Femur (tissue), 1 donor: ENCODE results near the gene HDAC2.

Experiments
- DNase-seq: peaks from one replicate; pipeline ENCODE4 v3.0.0-alpha.2; 2017

HDAC2 gene

DNA sequence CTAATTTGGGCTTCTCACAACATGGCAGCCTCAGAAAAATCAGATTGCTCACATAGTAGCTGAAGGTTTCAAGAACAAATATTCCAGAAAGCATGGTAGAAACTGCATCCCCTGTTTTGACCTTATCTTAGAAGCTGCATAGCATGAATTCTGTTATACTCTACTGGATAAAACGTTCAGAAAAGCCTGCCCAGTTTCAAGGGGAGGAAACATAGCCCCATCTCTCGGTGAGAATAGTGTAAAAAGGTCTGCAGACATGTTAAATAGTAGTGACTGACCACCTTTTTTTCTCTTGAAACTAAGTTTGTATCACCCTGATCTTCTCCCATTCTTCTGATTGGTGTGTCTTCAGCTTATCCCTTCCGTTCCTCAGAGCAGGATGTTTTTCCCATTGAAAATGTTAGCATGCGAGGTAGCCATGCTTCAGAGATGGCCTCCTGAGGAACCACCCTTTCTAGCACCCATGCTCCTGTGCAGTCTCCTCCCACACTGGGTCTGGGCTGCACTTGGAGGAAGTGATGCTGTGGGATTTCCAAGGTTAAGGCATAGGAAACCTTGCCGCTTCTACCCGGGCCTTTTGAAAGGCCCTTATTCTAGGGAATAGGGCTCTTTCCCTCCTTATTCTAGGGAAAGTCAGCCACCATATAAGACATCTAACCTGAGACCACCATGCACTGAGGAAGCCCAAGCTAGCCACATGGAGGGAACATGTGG, 63.7 kb downstream of the HDAC2 start:
- DNase-seq = no peak

DNA sequence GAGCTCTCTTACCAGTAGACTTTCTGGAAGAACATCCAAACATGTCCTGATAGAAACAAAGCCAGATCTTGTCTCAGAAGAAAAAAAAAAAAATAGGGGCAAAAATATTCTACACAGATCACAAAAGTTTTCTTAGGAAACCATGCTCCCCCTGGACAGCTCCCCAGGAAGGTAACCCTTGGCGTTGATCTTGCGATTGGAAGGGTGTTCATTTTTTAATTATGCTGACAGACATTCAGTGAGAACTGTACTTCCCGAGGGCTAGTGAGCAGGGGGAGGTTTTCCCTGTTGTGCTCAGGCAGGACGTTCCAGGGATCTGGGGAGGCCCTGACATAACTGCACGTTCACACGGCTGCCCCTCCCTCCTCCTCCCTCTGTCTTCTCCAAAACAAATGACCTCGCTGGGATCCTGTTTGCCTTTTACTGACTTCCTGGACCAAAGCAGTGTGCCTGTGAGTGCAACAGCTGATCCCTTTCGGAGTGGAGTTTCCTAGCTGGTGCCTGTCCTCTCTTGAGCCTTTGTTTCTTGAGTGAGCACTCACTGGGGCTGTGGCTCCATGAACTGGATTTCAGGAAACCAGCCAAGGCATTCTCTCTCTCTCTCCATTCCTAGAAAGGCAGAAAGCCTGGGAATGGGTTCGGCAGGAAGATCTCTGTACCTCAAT, 67.2 kb downstream of the HDAC2 start:
- peak; percentile 50 for DNase-seq

DNA sequence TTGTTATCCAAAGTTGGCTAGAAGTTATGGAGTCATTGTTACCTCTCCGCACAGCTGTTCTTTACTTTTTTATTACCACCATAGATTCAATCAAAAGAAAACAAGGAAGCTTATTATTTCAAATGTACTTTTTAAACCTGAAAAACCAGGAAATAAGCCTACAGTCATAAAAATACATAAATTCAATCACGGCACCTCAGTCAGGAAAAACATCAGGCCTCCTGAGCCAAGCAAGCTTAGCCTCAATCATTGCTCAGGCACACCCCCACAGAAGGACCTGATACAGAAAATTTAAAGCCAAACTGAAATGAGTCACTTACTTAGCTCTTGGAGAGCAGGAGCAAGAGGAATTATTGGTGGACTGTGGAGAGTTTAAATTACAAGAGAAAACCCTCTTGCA, 69.5 kb downstream of the HDAC2 start:
- DNase-seq = no peak

DNA sequence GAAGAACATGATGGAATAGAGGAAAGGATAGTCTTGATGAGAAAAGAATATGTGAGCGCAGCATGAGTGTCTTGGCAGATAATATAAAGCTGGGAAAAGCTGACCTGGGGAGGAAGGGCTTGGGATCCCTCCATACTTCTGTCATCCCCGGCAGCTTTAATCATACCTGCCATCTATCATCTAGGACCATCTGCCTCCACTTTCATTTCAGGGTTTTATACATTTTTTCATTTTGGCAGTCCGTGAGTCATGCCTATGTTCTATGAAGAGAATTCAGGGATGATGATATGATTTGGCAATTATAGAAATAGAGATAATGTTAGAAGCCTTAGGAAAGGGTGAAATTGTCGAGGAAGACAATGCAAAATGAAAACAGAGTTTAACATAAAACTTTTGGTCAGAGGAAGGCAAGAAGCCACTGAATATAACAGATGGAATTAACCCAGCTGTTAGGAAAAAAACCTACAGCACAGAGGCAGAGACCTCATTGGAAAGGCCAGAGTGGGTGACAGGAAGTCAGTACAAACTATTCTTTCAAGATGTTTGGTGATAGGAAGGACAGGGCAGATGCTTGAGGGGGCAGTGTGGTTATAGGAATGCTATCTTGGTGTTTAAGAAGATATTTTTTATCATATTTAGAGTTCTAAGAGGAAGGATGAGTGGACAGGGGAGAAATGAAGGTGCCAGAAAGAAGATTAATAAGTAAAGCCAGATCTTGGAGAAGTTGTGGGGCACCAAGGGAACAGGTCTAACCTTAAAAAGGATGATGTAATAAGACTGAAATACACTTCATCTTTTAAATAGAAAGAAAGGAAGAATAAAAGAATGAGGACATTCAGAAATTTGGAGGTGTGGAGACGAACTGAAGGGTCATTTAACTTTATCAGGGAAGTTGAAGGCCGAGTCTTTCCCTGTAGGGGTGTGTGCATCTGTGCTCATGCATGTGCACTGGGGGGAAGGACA, 76.0 kb downstream of the HDAC2 start:
- no peak for DNase-seq

DNA sequence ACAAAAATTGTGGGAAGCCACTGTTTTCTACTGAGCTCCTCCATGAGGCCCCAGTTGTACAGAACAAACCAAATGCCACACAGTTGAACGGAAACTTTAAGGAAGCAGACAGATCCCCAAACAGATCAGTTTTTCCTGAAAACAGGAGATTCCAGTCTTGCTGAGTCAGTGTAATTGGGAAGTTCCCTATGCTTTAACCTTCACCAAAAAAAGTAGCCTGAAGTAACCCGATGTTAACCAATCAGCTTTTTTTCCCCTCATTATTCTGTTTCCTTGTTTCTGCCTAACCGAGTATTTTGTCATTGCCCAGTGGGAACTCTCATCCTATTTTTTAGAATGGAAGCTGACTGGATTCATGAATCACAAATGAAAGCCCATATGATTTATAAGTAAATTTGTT, 77.1 kb downstream of the HDAC2 start:
- DNase-seq = no peak

DNA sequence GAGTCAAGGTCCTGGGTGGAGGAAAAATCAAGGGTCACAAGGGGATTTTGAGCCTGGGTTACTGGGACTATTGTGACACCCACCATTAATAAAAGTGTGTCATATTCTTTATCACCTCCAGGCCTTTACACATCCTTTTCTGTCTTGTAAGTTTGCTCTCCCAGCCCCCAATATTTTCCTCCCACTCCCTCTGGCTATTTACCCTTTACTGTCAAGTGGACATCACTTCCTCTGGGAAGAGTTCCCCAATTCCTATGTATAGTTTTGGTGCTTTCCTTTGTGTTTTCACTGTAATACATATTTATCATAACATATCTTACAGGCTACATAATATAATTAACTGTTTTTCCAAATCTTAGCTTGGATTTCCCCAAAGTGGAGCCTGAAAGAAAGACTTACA, 77.5 kb downstream of the HDAC2 start:
- no peak for DNase-seq

DNA sequence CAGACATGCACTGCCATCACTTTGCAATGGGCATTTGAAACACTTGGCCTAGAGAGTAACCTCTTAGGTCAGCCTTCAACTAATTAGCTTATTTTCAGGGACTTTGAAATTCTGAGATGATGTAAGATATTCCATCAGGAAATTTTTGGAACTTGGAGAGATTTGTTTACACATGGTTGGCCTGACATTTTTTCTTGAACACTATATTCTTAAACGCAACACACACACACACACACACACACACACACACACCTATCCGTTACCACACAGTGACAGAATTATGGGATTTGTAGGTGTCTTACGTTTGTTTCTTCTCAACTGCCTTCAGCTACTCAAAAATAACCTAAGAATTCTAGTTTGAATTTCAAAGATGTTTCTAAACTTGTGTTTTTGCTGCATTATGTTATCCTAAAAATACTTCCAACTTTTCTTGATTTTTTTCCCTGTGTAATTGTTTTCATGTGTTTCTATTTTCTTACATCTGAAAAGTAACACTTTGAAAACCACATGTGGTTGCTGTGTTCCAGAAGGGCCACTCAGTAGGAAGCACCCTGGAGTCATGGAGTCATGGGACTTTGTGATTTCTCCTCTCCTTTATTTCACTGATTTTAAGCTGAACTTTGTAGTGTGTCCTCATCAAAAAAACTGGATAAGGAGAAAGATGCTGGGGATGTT, 81.9 kb downstream of the HDAC2 start:
- no peak for DNase-seq

DNA sequence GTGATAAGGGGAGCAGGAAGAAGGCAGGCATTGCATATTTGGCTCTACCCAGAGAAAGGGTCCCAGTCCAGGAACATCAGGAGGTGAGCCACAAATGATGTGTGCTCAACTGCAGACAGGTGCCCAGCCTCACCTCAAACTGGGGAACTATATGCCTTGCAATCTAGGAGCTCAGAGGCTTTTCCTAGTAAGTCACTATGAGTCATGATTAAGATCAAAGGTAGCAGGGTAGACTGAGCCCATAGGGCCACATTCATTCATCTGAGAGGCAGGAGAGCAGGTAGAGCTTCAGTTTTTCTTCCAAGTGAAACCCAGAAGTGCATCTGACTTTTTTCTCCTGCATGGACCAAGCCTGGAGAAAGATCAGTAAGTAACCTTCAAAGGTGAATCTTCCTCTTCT, 82.5 kb downstream of the HDAC2 start:
- DNase-seq = no peak

DNA sequence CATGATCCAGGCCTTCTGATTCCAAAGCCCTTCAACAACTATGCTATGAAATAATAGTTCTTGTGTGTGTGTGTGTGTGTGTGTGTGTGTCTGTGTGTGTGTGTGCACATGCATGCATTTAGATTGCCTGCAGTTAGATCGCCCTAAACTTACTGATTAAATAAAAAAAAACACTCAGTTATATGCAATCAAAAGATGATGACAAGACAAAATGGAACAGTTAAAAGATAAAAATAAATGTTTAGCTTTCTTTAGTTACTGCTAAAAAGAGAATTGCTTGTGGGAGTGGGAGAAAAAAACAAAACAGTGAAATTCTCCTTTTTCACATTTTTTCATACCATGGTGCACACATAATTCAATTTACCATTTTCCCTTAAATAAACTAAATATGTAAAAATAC, 84.4 kb downstream of the HDAC2 start:
- DNase-seq = no peak

DNA sequence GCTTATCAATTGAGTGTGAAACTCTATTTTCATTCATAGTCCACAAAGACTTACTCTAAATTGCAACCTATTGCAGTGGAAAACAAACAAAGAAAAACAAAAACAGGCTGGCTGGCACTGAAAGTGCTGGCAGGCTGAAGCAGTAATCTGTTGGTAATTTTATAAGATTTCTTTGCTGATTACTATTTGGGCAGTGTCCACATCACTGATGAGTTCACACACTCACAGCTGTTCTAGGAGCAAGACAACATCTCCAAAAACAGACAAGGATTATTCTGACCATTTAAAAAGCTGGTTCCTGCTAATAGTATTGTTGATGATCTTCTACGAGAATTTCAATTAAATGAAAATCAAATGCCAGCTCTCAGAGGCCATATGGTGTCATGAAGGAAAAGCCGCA, 86.9 kb downstream of the HDAC2 start:
- no peak for DNase-seq
